Neural cell (in vitro differentiated cells): ENCODE measurements around the gene PUM2. TPM values are rescaled to one million over a fixed set of nuclear protein-coding genes. Genes with fewer than 3 reads are reported as not detected.

Source experiments
- H2AFZ ChIP-seq: fragments of 200-600, 300-800 bp; sonication (generic), shearing (Covaris generic); 2 replicates; pipeline ENCODE4 v1.6.0; 2014; ENCODE audit warnings: low read depth, mild to moderate bottlenecking, antibody characterized with exemption, low read length, moderate library complexity
- H3F3A ChIP-seq: fragments of 200-600 bp; shearing (Covaris generic); 2 replicates; pipeline ENCODE4 v1.6.1; 2016; ENCODE audit warnings: mild to moderate bottlenecking, moderate library complexity, mixed read lengths, antibody characterized with exemption, low read length; ENCODE audit not compliant: insufficient read depth, poor library complexity, severe bottlenecking
- H3K27ac ChIP-seq: fragments of 200-600, 300-800 bp; sonication (generic), shearing (Covaris generic); 2 replicates; pipeline ENCODE4 v1.5.1; 2014; ENCODE audit warnings: mild to moderate bottlenecking, low read length, moderate library complexity
- H3K27me3 ChIP-seq: fragments of 300-800, 200-600 bp; sonication (generic), shearing (Covaris generic); 2 replicates; pipeline ENCODE4 v1.6.0; 2014; ENCODE audit warnings: mild to moderate bottlenecking, low read depth, low read length, moderate library complexity; ENCODE audit not compliant: insufficient read depth
- H3K36me3 ChIP-seq: fragments of 300-800, 200-600 bp; sonication (generic), shearing (Covaris generic); 2 replicates; pipeline ENCODE4 v1.5.1; 2014; ENCODE audit warnings: mild to moderate bottlenecking, antibody characterized with exemption, low read length, moderate library complexity; ENCODE audit not compliant: insufficient read depth
- H3K4me2 ChIP-seq: fragments of 300-800, 200-600 bp; sonication (generic), shearing (Covaris generic); 2 replicates; pipeline ENCODE4 v1.6.0; 2014; ENCODE audit warnings: mild to moderate bottlenecking, low read length
- H3K4me3 ChIP-seq: fragments of 300-800, 200-600 bp; sonication (generic), shearing (Covaris generic); 2 replicates; pipeline ENCODE4 v1.5.1; 2014; ENCODE audit warnings: mild to moderate bottlenecking, low read length, moderate library complexity
- H3K79me2 ChIP-seq: fragments of 200-600 bp; shearing (Covaris generic); replicated peaks from 2 replicates; pipeline ENCODE4 v1.6.0; 2014; ENCODE audit warnings: mild to moderate bottlenecking, low read length, moderate library complexity; ENCODE audit not compliant: insufficient read depth
- H3K9ac ChIP-seq: fragments of 300-800, 200-600 bp; sonication (generic), shearing (Covaris generic); 2 replicates; pipeline ENCODE4 v1.6.1; 2016; ENCODE audit warnings: mild to moderate bottlenecking, low read length, mixed read lengths
- H3K9me2 ChIP-seq: fragments of 200-600 bp; shearing (Covaris generic); 2 replicates; pipeline ENCODE4 v1.6.1; 2016; ENCODE audit warnings: mild to moderate bottlenecking, low read length, mixed read lengths; ENCODE audit not compliant: insufficient read depth
- H3K9me3 ChIP-seq: fragments of 200-600, 300-800 bp; sonication (generic), shearing (Covaris generic); 2 replicates; pipeline ENCODE4 v1.6.1; 2016; ENCODE audit warnings: mild to moderate bottlenecking, mixed run types, low read length, moderate library complexity, mixed read lengths
- H4K20me1 ChIP-seq: fragments of 200-600 bp; shearing (Covaris generic); 2 replicates; pipeline ENCODE4 v1.6.1; 2016; ENCODE audit warnings: mild to moderate bottlenecking, mixed run types; ENCODE audit not compliant: insufficient read depth
- EP300 ChIP-seq: fragments of 450-650 bp; conservative IDR thresholded peaks from 2 replicates; pipeline ENCODE4 v1.6.1; 2014; ENCODE audit warnings: antibody characterized with exemption, mild to moderate bottlenecking, moderate library complexity; ENCODE audit not compliant: poor library complexity, severe bottlenecking
- EZH2 ChIP-seq: fragments of 200-600, 300-800 bp; shearing (Covaris generic), sonication (generic); IDR thresholded peaks from 2 replicates; pipeline ENCODE4 v1.6.1; 2014; ENCODE audit warnings: antibody characterized with exemption, low read length, borderline replicate concordance, mild to moderate bottlenecking; ENCODE audit not compliant: insufficient read depth, poor library complexity, severe bottlenecking
- MXI1 ChIP-seq: fragments of 450-650 bp; conservative IDR thresholded peaks from 2 replicates; pipeline ENCODE4 v1.6.1; 2014; ENCODE audit warnings: antibody characterized with exemption, mild to moderate bottlenecking; ENCODE audit not compliant: poor library complexity, severe bottlenecking
- POLR2AphosphoS5 ChIP-seq: IDR thresholded peaks from 2 replicates; pipeline ENCODE4 v1.6.1; 2012
- RAD21 ChIP-seq: fragments of 450-650 bp; conservative IDR thresholded peaks from 2 replicates; pipeline ENCODE4 v1.6.1; 2014; ENCODE audit warnings: antibody characterized with exemption, mild to moderate bottlenecking, moderate library complexity
- SMC3 ChIP-seq: fragments of 450-650 bp; conservative IDR thresholded peaks from 2 replicates; pipeline ENCODE4 v1.6.1; 2014; ENCODE audit warnings: antibody characterized with exemption, mild to moderate bottlenecking, moderate library complexity; ENCODE audit not compliant: poor library complexity
- TAF1 ChIP-seq: IDR thresholded peaks from 2 replicates; pipeline ENCODE4 v1.6.1; 2012; ENCODE audit warnings: low read depth
- polyA plus RNA-seq: library from polyadenylated mRNA; depleted of rRNA; stranded (reverse); fragments of >200 nt; gene quantifications from 2 replicates; pipeline ENCODE4 v1.2.3, GENCODE V29; 2014
- TF ChIP-seq, protein P1 (sequence below): IDR thresholded peaks from 2 replicates; pipeline ENCODE4 v1.6.1; 2012; ENCODE audit warnings: borderline replicate concordance
- TF ChIP-seq, protein P2 (sequence below): fragments of 450-650 bp; IDR thresholded peaks from 2 replicates; pipeline ENCODE4 v1.5.1; 2014; ENCODE audit warnings: antibody characterized with exemption, mild to moderate bottlenecking, moderate library complexity; ENCODE audit not compliant: poor library complexity, severe bottlenecking

Gene PUM2
- polyA plus RNA-seq, 1 donor from 2014 or later = 37.0 TPM

DNA sequence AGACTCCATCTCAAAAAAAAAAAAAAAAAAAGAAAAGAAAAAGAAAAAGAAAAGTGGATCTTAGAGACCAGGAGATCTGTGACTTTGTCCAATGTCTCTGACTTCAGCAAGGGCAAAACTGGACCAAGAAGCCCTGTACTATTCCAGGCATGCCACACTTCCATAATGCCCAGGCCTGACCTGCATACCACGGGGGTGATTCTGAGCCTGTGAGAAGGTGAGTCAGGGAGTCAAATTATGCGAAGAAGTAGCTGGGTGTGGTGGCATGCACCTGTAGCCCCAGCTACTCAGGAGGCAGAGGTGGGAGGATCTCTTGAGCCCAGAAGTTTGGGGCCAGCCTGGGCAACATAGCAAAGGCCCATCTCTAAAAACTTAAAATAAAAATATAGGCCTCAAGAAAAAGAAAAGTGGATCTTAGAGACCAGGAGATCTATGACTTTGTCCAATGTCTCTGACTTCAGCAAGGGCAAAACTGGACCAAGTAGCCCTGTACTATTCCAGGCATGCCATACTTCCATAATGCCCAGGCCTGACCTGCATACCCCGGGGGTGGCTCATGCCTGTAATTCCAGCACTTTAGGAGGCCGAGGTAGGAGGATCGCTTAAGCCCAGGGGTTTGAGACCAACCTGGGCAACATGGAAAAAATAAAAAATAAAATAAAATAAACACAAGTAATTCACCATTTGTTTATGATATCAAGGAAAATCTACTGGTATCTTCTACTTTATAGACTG lies 12.2 kb upstream of the PUM2 start:
- no peaks in the 10 kb centered on the region for H3K79me2 ChIP-seq
- no peaks in the 10 kb centered on the region for H3F3A ChIP-seq
- no peaks in the 10 kb centered on the region for H3K9me2 ChIP-seq
- H3K9ac ChIP-seq = no peak overlapping the region
- no peak overlapping the region for H3K4me3 ChIP-seq
- no peaks in the 10 kb centered on the region for H4K20me1 ChIP-seq
- TF ChIP-seq, protein P1, sequence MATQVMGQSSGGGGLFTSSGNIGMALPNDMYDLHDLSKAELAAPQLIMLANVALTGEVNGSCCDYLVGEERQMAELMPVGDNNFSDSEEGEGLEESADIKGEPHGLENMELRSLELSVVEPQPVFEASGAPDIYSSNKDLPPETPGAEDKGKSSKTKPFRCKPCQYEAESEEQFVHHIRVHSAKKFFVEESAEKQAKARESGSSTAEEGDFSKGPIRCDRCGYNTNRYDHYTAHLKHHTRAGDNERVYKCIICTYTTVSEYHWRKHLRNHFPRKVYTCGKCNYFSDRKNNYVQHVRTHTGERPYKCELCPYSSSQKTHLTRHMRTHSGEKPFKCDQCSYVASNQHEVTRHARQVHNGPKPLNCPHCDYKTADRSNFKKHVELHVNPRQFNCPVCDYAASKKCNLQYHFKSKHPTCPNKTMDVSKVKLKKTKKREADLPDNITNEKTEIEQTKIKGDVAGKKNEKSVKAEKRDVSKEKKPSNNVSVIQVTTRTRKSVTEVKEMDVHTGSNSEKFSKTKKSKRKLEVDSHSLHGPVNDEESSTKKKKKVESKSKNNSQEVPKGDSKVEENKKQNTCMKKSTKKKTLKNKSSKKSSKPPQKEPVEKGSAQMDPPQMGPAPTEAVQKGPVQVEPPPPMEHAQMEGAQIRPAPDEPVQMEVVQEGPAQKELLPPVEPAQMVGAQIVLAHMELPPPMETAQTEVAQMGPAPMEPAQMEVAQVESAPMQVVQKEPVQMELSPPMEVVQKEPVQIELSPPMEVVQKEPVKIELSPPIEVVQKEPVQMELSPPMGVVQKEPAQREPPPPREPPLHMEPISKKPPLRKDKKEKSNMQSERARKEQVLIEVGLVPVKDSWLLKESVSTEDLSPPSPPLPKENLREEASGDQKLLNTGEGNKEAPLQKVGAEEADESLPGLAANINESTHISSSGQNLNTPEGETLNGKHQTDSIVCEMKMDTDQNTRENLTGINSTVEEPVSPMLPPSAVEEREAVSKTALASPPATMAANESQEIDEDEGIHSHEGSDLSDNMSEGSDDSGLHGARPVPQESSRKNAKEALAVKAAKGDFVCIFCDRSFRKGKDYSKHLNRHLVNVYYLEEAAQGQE = no peak
- TF ChIP-seq MXI1 = no peak
- no peak for TF ChIP-seq EZH2
- TF ChIP-seq POLR2AphosphoS5 = no peak
- TF ChIP-seq SMC3 = no peak
- no peak for TF ChIP-seq EP300
- no peaks in the 10 kb centered on the region for H3K27me3 ChIP-seq
- H3K27ac ChIP-seq = no peak overlapping the region
- H3K9me3 ChIP-seq = no peaks in the 10 kb centered on the region
- H2AFZ ChIP-seq = no peak overlapping the region
- no peak overlapping the region for H3K4me2 ChIP-seq
- no peaks in the 10 kb centered on the region for H3K36me3 ChIP-seq

DNA sequence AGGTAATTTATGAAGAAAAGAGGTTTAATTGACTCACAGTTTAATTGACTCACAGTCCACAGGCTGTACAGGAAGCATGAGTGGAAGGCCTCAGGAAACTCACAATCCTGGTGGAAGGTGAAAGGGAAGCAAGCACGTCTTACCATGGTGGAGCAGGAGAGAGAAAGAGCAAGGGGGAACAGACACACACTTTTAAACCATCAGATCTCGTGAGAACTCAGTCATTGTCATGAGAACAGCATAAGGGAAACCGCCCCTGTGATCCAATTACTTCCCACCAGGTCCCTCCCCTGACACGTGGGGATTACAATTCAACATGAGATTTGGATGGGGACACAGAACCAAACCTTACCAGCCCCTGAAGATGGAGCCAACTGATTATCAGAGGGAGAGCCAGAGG lies 11.2 kb upstream of the PUM2 start:
- Histone ChIP-seq H3K79me2 (no peaks in the 10 kb centered on the region), H3K9me3 (no peaks in the 10 kb centered on the region), H3K4me3 (no peak overlapping the region), H4K20me1 (no peaks in the 10 kb centered on the region), H3K4me2 (no peak overlapping the region), H3F3A (no peaks in the 10 kb centered on the region), H3K9me2 (no peaks in the 10 kb centered on the region), H3K9ac (no peak overlapping the region), H3K27ac (no peak overlapping the region), H3K36me3 (no peaks in the 10 kb centered on the region), H3K27me3 (no peaks in the 10 kb centered on the region), H2AFZ (no peak overlapping the region)
- no peak for TF ChIP-seq RAD21
- TF ChIP-seq, protein P2, sequence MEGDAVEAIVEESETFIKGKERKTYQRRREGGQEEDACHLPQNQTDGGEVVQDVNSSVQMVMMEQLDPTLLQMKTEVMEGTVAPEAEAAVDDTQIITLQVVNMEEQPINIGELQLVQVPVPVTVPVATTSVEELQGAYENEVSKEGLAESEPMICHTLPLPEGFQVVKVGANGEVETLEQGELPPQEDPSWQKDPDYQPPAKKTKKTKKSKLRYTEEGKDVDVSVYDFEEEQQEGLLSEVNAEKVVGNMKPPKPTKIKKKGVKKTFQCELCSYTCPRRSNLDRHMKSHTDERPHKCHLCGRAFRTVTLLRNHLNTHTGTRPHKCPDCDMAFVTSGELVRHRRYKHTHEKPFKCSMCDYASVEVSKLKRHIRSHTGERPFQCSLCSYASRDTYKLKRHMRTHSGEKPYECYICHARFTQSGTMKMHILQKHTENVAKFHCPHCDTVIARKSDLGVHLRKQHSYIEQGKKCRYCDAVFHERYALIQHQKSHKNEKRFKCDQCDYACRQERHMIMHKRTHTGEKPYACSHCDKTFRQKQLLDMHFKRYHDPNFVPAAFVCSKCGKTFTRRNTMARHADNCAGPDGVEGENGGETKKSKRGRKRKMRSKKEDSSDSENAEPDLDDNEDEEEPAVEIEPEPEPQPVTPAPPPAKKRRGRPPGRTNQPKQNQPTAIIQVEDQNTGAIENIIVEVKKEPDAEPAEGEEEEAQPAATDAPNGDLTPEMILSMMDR = no peak
- TF ChIP-seq, protein P1 = no peak
- no peak for TF ChIP-seq MXI1
- TF ChIP-seq SMC3 = no peak
- no peak for TF ChIP-seq EP300
- no peak for TF ChIP-seq TAF1
- no peak for TF ChIP-seq EZH2
- TF ChIP-seq POLR2AphosphoS5 = no peak
